Ovary (tissue), 3 donors: ENCODE data around the gene OPRL1.

ENCODE experiments used
- POLR2A ChIP-seq: fragments of 450-650 bp; IDR thresholded peaks from one replicate; pipeline ENCODE4 v1.6.1; 2017; ENCODE audit warnings: antibody characterized with exemption, mild to moderate bottlenecking, moderate library complexity
- TF ChIP-seq, protein P1 (sequence below), 3 donors: fragments of 450-650 bp in 2 of 3; fragments of 200-600 bp in 1 of 3; IDR thresholded peaks; one replicate each; pipeline versions ENCODE4 v1.5.1 to v1.8.0; 2016 to 2022; ENCODE audit warnings: antibody characterized with exemption in 3 of 3, mild to moderate bottlenecking in 1 of 3
- donor health status: DM: no; HTN: no; CAD: no.

DNA sequence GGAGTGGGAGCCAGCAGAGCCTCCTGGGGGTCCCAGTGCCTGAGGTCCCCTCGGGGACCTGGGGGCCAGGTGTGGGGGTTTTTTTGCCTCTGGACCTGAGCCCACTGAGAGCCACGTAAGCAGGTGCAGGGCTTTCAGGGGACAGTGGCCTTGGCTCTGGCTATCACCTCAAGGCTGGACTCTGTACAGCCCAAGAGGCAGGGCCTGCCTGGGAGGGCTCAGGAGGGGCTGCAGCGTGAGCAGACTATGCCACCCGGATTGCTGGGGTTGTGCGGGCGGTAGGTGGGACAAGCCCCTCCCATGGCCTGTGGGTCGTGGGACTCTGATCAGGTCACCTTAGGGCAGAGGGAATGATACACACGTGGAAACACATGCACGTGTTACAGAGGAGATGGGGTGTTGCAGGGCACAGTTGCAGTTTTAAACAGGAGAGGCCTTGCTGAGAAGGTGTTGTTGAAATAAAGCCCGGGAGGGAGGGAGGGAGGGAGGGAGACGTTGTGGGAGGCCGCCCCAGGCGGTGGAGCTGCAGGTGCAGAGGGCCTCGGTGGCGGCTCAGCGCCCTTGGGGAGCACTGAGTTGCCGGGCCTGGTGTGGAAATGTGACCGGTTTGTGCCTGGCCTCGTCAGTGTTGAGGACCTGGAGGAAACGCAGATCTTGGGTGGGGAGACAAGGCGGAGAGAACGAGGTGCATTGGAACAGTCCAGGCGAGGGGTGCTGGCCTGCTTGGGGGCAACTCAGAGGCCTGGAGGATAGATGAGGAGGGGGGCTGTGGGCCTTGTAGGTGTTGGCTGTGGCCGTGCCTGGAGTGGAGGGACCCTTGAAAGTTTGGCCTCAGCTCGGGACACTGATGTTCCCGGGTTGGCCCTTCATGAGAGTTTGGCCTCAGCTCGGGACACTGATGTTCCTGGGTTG, 14.6 kb upstream of the OPRL1 start:
- TF ChIP-seq, protein P1, sequence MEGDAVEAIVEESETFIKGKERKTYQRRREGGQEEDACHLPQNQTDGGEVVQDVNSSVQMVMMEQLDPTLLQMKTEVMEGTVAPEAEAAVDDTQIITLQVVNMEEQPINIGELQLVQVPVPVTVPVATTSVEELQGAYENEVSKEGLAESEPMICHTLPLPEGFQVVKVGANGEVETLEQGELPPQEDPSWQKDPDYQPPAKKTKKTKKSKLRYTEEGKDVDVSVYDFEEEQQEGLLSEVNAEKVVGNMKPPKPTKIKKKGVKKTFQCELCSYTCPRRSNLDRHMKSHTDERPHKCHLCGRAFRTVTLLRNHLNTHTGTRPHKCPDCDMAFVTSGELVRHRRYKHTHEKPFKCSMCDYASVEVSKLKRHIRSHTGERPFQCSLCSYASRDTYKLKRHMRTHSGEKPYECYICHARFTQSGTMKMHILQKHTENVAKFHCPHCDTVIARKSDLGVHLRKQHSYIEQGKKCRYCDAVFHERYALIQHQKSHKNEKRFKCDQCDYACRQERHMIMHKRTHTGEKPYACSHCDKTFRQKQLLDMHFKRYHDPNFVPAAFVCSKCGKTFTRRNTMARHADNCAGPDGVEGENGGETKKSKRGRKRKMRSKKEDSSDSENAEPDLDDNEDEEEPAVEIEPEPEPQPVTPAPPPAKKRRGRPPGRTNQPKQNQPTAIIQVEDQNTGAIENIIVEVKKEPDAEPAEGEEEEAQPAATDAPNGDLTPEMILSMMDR (IDR thresholded peaks at IDR 0.05), result no peak
- no peak for TF ChIP-seq POLR2A
